ENCODE results near the gene FRAS1. TPM values are rescaled to one million over a fixed set of nuclear protein-coding genes. Genes with fewer than 3 reads are reported as not detected.
A peak's percentile ranks its signal among the peaks of the same experiment; 100 is the strongest.

FRAS1 gene
- total and polyA plus RNA-seq, 2 of the 8 experiments (the other 6 are each of a cell fraction or from before 2014, with no cell fraction given), result 38.5 to 109 TPM

DNA sequence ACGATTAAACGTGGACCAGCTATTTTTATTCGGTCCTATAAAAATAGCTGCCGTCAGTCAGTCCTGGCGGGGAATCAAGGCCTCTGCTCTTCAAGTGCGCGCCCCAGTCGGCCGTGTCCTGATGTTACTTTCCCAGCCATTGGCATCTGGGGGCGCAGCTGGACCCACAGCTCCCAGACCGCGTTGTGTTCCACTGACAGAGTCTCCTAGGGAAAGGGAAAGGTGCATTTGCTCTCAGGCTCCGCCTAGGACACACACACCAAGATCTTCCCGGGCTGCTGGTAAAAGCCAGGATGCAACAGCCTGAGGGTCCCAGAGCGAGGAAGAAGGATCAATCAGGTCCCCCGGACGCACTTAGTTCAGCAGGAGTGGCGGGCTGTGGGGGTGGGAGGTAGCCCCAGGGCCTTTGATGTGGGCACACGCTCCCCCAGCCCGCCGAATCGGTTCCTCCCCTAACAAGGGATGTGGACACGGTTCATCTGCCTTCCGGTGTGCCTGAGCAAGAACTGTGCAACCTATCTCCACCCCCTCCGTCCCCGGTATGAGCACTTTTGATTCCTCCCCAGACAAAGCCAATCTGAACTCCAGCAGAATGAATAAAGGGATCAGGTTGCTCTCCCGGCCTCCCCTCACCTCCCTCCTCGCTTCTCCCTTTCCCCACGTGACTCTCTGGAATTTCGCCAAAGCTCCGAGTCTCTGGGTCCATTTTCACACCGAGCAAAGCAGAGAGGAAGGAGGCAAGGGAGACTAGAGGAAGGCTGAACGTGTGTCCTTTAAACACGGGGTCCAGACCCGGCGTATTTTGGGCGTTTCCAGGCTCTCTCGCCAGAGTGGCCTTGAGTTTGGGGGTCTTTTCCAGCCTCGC lies 626 bp upstream of the FRAS1 start (continued):
- TF ChIP-seq SP1 (IDR thresholded peaks at IDR 0.05; ENCODE audit: low read depth, low read length) (0 out of 2 replicates have a peak, but pooled peaks have one; percentile 7), NANOG (IDR thresholded peaks at IDR 0.05; ENCODE audit: insufficient read depth, low read depth, low read length, poor library complexity, severe bottlenecking) (no peak), SP2 (IDR thresholded peaks at IDR 0.05; ENCODE audit: low read length) (no peak), BCL11A (IDR thresholded peaks at IDR 0.05; ENCODE audit: low read depth in 2 of 2, low read length in 2 of 2) (no peak)
- TF ChIP-seq, protein P1, sequence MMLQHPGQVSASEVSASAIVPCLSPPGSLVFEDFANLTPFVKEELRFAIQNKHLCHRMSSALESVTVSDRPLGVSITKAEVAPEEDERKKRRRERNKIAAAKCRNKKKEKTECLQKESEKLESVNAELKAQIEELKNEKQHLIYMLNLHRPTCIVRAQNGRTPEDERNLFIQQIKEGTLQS (IDR thresholded peaks at IDR 0.05; ENCODE audit: insufficient read depth, low read depth, low read length), result peak; percentile 53; the same call in 1 of the 2 replicates

Measured in H1 (cell line).